ENCODE data around the gene ASB13. TPM values are rescaled to one million over a fixed set of nuclear protein-coding genes. Genes with fewer than 3 reads are reported as not detected.
A peak's percentile ranks its signal among the peaks of the same experiment; 100 is the strongest.

The ASB13 gene, protein sequence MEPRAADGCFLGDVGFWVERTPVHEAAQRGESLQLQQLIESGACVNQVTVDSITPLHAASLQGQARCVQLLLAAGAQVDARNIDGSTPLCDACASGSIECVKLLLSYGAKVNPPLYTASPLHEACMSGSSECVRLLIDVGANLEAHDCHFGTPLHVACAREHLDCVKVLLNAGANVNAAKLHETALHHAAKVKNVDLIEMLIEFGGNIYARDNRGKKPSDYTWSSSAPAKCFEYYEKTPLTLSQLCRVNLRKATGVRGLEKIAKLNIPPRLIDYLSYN
- 10 to 100 TPM; 11.3 to 12.0 TPM for total RNA-seq

DNA sequence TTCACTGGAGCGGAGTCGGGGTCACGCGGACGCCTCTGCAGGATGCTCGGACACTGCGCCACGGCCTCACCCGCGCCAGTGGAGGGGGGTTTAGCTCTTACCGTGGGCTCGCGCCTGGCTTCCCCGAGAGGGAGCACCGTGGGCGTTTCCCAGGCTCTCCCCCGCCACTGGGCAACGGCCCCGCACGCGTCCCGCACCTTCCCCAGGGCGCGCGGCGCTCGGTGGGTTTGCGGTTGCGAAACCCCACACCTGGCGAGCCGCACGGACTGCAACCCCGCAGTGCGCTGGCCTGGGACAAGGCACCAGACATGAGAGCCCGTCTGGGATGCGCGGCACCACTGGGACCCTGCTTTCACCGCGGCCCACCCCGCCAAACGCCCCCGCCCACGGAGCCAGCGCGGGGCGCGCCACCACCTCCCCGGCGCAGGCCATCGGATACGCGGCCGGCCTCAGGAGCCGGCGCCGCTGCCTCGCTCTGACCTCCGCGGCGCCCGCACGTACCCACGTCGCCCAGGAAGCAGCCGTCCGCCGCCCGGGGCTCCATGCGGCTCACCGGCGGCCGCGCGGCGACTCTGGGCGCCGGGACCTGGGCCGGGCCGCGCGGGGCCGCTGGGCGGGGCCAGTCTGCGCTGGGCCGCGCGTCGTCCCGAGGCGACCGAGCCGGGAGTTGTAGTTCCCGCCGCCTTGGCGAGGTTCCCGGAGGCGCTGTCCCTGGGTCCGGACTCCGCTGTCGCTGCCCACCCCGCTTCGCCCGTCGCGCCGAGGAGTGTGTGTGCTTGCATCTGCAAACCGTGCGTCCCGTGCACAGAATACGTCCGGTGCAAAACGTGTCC is at the start of gene ASB13:
ASB13 (minus strand) TSS at position 588 of the 833 bp plus-strand sequence; CDS start at position 544, 44 bp downstream.
- peaks cover 13% of the 10 kb centered on the region for H3K4me1 Mint-ChIP-seq
- H3K27me3 Mint-ChIP-seq: peaks cover 3% of the 10 kb centered on the region
- peak within 1 kb of the TSS; percentile 31 for H3K27ac Mint-ChIP-seq
- H3K4me3 Mint-ChIP-seq: peak within 1 kb of the TSS; percentile 88
- H3K36me3 Mint-ChIP-seq: no peaks in the 10 kb centered on the region
- DNase-seq: peak; percentile 63
- no peaks in the 10 kb centered on the region for H3K9me3 Mint-ChIP-seq

DNA sequence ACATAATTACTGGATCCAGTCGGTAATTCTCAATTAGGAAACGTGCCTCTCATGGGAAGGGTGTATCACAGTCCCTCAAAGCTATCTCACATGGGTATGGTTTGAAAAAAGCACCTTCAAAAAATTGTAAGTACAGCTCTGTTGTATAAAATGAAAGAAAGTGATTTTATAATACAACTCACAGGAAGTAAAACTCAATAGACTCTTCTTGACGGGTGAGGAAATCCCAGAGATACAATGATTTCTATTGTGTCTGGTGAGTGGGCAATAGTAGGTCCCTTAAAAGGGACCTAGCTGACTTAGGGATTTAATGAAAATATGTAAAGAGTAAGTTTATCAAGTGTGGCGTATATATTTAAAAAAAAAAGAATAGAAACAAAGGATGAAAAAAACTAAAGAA is 45.2 kb upstream of the ASB13 start:
- DNase-seq: no peak
- Mint-ChIP-seq H3K36me3 (peaks cover 23% of the 10 kb centered on the region), H3K9me3 (no peaks in the 10 kb centered on the region), H3K4me3 (peak overlapping the region; percentile 30), H3K27ac (peak overlapping the region; percentile 60), H3K27me3 (no peaks in the 10 kb centered on the region), H3K4me1 (peaks cover 59% of the 10 kb centered on the region)

DNA sequence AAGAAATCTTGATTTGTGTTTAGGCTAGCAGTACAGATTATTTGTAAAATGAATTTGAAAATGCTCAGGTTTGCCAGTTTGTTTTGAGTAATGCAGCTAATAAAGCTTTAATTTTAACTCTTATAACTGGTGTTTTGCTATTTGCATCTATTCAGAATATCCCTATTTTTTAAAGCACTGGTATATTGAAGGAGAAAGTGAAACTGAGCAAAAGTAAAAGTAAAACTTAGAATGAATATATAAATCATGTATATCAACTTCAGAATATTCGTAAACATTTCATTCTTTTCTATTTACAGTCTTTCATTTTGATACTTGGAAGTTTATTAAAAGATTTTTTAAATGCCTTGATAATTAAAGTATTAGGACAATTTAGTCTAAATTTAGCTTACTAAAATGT is 44.5 kb upstream of the ASB13 start:
- Mint-ChIP-seq H3K27me3 (no peaks in the 10 kb centered on the region), H3K27ac (no peak overlapping the region), H3K4me1 (peaks cover 63% of the 10 kb centered on the region), H3K9me3 (no peaks in the 10 kb centered on the region), H3K36me3 (peaks cover 31% of the 10 kb centered on the region), H3K4me3 (no peak overlapping the region)
- DNase-seq: no peak

DNA sequence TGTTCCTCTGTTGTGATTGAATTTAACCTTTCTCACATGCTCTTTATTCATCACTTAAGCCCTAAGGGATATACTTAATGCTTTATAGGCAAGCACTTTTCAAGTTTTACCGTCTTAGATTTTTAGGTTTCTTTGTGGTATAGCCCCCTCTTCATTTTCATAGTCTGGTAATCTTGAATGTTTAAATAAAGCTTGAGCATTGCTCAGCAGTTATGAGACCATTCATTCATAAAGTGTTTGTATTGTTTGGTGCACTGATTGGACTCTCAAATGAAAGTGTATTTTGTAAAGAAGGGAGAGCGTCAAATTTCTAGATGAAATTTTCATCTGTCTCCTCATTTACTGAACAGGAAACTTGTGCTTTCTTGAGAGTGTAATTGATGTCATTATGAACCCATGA is 43.5 kb upstream of the ASB13 start:
- no peak for DNase-seq
- peaks cover 31% of the 10 kb centered on the region for H3K36me3 Mint-ChIP-seq
- H3K27ac Mint-ChIP-seq: peak overlapping the region; percentile 10
- H3K27me3 Mint-ChIP-seq: no peaks in the 10 kb centered on the region
- peaks cover 69% of the 10 kb centered on the region for H3K4me1 Mint-ChIP-seq
- no peak overlapping the region for H3K4me3 Mint-ChIP-seq
- H3K9me3 Mint-ChIP-seq: no peaks in the 10 kb centered on the region

DNA sequence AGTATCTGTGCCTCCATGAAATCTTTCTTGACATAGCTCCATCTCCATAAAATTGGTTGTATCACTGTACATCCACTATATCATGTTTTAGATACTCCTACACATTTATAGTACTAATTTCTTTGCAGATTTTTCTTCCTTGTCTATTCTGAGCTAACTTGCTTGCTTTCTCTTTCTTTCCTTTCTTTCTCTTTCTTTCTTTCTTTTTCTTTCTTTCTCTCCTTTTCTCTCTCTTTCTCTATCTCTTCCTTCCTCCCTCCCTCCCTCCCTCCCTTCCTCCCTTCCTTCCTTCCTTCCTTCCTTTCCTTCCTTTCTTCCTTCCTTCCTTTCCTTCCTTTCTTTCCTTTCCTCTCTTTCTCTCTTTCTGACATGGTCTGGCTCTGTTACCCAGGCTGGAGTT is 42.0 kb upstream of the ASB13 start:
- Mint-ChIP-seq H3K36me3 (peaks cover 29% of the 10 kb centered on the region), H3K9me3 (no peaks in the 10 kb centered on the region), H3K4me1 (peaks cover 68% of the 10 kb centered on the region), H3K27ac (no peak overlapping the region), H3K4me3 (no peak overlapping the region), H3K27me3 (no peaks in the 10 kb centered on the region)
- no peak for DNase-seq

DNA sequence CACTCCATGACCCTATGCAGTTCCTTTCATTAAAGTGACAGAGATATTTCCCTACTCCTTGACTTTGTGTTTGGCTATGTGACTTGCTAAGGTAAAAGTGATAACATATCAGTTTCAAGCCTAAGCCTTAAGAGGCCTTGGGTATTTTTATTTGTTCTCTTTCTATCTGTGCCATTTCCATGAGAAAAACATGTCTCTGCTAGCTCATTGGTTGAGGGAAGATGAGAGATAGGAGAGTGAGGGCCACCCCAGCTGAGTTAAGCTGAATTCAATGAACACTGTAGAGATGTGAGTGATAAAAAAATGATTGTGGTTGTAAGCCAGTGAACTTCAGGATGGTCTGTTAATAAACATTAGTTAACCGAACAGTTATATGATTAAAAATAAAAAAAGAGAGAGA is 31.7 kb upstream of the ASB13 start:
- H3K9me3 Mint-ChIP-seq: no peaks in the 10 kb centered on the region
- H3K27ac Mint-ChIP-seq: no peak overlapping the region
- peaks cover 51% of the 10 kb centered on the region for H3K4me1 Mint-ChIP-seq
- H3K4me3 Mint-ChIP-seq: no peak overlapping the region
- H3K27me3 Mint-ChIP-seq: no peaks in the 10 kb centered on the region
- peaks cover 15% of the 10 kb centered on the region for H3K36me3 Mint-ChIP-seq
- no peak for DNase-seq

DNA sequence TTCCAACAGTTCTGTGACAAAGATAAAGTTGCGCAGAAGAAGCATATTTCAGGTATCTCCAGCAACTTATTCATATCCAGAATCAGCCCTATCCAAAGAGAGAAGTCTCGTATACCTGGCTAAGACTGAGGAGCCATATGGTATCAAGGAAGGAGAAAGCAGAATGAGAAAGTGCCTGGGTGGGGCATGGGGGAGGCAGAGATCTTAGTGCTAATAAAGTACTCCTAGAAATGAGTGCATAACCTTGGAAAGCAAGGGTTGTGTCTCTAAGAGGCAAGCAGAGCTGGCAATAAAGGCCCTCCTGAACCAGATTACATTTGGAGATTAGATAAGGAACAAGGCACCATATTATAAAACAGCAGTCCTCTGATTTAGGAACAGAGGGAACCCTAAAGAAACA is 30.9 kb upstream of the ASB13 start:
- Mint-ChIP-seq H3K4me1 (peaks cover 49% of the 10 kb centered on the region), H3K27ac (no peak overlapping the region), H3K9me3 (no peaks in the 10 kb centered on the region), H3K27me3 (no peaks in the 10 kb centered on the region), H3K4me3 (no peak overlapping the region), H3K36me3 (peaks cover 15% of the 10 kb centered on the region)
- no peak for DNase-seq

DNA sequence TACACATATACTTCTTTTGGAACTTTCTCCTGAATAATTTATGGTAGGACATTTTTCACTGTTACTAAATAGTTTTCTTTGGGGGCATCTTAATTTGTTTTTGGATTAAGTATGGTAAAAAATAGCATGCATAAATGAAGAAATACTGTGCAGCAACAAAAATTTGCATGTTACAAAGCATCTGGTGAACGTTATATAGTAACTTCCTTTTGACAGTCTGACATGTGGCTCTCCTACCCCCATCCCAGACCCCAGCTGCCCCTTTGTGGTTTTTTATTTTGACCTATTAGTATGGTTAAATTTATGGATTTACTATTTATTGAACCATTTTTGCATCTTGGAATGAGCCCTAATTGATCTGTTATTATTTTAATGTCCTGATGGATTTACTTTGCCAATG is 28.2 kb upstream of the ASB13 start:
- H3K4me1 Mint-ChIP-seq: peaks cover 63% of the 10 kb centered on the region

DNA sequence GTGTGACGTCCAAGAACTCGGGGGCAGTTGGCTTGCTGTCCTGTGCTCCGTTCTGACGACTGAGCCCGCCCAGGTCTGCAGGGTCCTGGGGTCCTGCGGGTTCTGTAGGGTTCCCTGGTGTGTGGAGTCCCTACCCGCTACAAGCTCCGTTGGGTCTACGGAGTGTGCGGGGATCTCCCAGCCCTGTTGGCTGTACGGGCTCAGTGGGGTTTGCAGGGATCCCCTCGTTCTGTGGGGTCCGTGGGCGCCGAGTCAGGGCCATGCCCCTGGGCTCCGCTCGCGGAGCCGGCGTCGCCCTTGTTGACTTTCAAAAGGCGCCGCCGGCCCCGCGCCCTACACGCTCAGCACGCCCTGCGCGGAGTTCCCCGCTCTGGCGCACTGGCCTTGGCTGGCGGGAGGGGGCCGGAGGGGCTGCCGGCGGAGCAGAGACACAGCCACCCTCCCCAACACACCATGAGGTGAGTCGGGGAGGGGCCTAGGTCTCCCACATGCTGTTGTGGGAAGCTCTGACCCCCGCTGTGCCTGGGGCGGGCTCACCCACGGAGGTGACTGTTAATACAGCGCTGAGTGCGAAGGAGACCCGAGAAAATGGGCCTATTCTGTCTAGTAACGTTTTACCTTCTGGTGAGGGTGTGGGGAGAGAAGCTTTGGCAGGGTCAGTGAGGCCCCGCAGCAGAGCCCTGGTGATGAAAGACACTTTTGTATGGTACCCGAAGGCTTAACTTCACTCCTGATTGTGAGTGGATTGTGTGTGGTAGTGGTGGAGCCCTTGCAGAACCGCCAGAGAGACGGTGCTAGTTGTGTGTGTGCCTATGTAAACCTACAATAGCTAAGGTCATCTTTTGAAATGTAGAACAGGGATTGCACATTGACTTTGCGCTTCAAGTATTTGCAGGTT is 26.3 kb upstream of the ASB13 start:
- Mint-ChIP-seq H3K27ac (peak overlapping the region; percentile 83), H3K9me3 (no peaks in the 10 kb centered on the region), H3K36me3 (peaks cover 25% of the 10 kb centered on the region), H3K27me3 (no peaks in the 10 kb centered on the region), H3K4me3 (peak overlapping the region; percentile 81), H3K4me1 (peaks cover 69% of the 10 kb centered on the region)
- peak; percentile 86 for DNase-seq

More for the DNA sequence above, 28.2 kb upstream of the ASB13 start:
- DNase-seq: no peak
- no peaks in the 10 kb centered on the region for H3K9me3 Mint-ChIP-seq
- H3K4me3 Mint-ChIP-seq: no peak overlapping the region
- no peaks in the 10 kb centered on the region for H3K27me3 Mint-ChIP-seq
- no peak overlapping the region for H3K27ac Mint-ChIP-seq
- H3K36me3 Mint-ChIP-seq: peaks cover 16% of the 10 kb centered on the region

DNA sequence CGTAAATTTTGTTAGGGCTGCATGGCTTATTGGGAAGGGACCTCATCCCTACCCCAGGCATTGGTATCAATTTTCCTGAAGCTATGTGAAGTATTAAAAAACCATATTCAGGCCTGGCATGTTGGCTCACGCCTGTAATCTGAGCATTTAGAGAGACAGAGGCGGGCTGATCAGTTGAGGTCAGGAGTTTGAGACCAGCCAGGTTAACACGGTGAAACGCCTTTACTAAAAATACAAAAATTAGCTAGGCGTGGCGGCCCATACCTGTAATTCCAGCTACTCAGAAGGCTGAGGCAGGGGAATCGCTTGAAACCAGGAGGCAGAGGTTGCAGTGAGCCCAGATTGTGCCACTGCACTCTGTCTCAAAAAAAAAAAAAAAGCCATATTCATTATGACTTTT is 25.4 kb upstream of the ASB13 start:
- no peaks in the 10 kb centered on the region for H3K9me3 Mint-ChIP-seq
- DNase-seq: no peak
- H3K4me1 Mint-ChIP-seq: peaks cover 68% of the 10 kb centered on the region
- H3K27me3 Mint-ChIP-seq: no peaks in the 10 kb centered on the region
- H3K4me3 Mint-ChIP-seq: peak overlapping the region; percentile 67
- H3K27ac Mint-ChIP-seq: peak overlapping the region; percentile 34
- peaks cover 22% of the 10 kb centered on the region for H3K36me3 Mint-ChIP-seq

DNA sequence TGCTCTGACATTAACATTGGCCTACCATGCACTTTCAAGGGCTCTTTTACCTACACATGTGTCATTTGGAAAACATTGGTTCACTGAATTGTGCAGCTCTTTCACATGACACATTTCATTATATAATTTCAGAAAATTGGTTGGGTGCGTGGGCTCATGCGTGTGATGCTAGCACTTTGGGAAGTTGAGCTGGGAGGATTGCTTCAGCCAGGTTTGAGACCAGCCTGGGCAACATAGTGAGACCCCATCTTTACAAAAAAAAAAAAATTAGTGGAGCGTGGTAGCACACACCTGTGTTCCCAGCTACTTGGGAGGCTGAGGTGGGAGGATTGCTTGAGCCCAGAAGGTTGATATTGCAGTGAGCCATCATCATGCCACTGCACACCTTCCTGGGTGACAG is 22.2 kb upstream of the ASB13 start:
- Mint-ChIP-seq H3K4me1 (peaks cover 59% of the 10 kb centered on the region), H3K27me3 (peaks cover 3% of the 10 kb centered on the region), H3K36me3 (peaks cover 27% of the 10 kb centered on the region), H3K27ac (no peak overlapping the region), H3K9me3 (no peaks in the 10 kb centered on the region), H3K4me3 (no peak overlapping the region)
- DNase-seq: no peak

DNA sequence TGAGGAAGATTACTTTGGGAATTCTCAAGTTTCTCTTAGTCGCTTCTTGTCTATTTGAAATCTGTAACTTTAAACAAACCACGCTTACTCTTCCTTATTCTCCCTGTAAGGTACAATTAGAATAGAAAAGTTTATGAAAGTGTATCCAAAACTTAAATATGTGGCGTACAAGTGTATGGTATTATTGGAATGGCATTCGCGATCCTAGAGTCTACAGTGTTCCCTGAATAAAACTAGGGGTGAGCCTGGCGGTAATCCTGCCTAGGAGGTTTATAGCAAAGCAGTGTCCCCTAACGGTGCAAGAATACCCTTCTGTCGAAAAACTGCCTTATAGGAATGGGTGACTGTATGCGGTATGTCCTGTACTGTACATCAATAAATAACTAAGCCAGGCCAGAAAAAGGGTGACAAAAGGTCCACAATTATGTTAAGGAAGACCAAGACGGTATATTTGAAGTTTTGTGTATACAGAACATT is 19.4 kb upstream of the ASB13 start:
- DNase-seq: no peak
- Mint-ChIP-seq H3K27me3 (peaks cover 3% of the 10 kb centered on the region), H3K4me1 (peaks cover 42% of the 10 kb centered on the region), H3K36me3 (peaks cover 27% of the 10 kb centered on the region), H3K27ac (peak overlapping the region; percentile 95), H3K4me3 (peak overlapping the region; percentile 93), H3K9me3 (no peaks in the 10 kb centered on the region)

DNA sequence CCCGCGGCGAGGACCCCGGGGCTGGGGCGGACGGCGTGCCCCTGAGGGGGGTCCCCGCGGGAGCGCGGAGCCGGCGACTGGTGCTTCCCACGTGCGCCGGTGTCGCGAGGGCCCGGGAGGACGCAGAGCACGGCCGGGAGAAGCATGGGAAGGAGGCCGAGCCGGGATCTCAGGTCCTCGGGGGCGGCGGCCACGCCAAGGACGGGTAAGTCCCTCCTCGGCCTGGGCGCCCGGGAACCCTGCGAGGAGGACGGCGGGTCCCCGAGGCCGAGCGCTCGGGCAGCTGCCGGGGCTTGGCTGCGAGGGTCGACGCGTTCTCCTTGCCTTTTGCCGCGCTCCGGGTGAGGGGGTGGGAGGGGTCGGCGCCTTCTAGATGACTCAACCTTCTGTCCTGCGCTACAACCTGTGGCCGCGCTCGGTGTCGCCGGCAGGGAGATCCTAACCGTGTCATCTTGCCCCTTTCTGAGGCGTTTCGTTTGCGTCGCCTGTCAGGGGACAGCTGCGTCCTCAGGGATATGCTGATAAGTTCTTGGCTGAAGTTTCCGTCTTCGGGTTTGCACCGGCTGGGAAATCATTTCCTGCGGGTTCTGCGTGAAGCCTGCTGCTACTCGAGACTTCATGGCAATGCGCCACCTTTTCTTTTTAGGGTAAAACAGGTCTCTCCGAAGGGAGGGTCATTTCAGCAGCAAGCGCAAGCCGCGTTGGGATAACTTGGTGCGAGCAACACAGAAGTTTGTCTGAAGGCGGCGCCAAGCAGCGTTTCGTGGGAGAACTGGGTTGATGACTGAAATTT is 18.8 kb upstream of the ASB13 start:
- H3K4me3 Mint-ChIP-seq: peak overlapping the region; percentile 93
- peak overlapping the region; percentile 95 for H3K27ac Mint-ChIP-seq
- DNase-seq: peak; percentile 80
- H3K27me3 Mint-ChIP-seq: peaks cover 3% of the 10 kb centered on the region
- peaks cover 39% of the 10 kb centered on the region for H3K4me1 Mint-ChIP-seq
- H3K36me3 Mint-ChIP-seq: peaks cover 27% of the 10 kb centered on the region
- no peaks in the 10 kb centered on the region for H3K9me3 Mint-ChIP-seq

DNA sequence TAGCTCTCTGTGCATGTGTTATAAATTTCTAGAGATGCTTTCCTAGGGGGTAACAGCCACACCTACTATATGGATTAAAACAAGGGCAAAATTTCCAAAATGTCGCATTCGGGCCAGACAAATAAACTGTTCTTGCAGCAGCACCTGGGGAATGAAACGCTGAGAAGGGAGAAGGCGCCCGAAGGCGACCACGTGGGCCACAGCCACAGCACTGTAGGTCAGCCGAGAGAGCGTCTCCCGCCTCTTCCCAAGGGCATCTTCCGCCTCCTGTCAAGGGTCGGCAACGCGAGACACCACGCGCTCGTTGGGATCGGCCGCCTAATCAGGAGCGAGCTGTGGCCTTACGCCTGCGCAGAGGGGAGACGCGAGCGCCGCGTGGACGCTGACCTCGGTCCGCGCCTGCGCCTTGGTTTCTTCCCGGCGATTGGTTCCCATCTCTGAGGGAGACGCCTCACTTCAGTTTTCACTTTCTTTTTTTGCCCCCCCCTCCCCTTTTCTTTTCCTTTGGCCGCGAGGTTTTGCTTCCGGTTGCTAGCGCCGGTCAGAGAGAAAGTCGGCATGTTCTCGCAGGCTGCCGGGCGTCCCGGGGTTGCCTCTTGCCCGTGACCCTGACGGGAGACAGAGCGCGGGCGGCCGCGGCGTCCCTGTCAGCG is 18.0 kb upstream of the ASB13 start, which contains the start of gene TASOR2:
TASOR2 (plus strand) TSS at position 521 of the 653 bp plus-strand sequence. CDS start 35,805 bp downstream, outside the sequence.
- Mint-ChIP-seq H3K36me3 (peaks cover 26% of the 10 kb centered on the region), H3K4me1 (peaks cover 37% of the 10 kb centered on the region), H3K27ac (peak within 1 kb of the TSS; percentile 95), H3K9me3 (no peaks in the 10 kb centered on the region), H3K27me3 (peaks cover 3% of the 10 kb centered on the region), H3K4me3 (peak within 1 kb of the TSS; percentile 93)
- DNase-seq: peak; percentile 98

Data from activated naive CD8-positive, alpha-beta T cell treated with anti-CD3 and anti-CD28 coated beads for 36 hours (primary cell).